Activated effector memory CD4-positive, alpha-beta T cell treated with anti-CD3 and anti-CD28 coated beads, Interleukin-2, amount 50 U/mL, for 16 hours (primary cell): ENCODE data around the gene CHST11.

Experiments used
- DNase-seq: peaks from one replicate; pipeline ENCODE4 v3.0.0-alpha.2; 2020

Gene CHST11

DNA sequence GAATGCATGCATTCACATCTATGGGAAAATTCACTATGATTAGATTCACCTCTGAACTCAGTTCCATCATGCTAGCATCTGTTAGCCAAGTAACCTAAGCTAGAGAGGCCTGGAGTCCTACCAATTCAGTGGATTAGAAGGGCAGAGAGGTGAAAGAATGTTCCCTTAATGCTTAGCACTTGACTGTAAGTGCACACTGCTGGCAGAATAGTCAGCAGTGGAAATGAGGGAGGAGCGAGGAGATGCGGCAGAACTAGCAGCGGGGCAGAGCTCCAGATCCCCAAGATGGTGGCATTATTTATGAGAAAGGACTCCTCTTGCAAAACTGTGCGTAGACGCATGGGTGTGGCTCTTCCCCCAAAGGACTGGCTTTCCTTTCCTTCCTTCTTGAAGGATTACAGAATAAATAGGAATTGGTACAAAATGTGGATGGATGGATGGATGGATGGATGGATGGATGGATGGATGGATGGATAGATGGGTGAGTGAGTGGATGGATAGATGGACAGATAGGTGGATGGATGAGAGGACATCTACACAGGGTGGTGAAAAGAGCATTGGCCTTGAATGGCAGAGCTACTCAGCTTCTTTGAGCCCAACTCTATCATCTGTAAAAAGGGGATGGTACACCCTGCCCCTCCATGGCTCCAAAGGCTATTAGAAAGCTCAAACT lies 227.2 kb downstream of the CHST11 start:
- no peak for DNase-seq

- no peak for DNase-seq
Observed at GRCh38 chr12:104684884-104685283, 228.1 kb downstream of the CHST11 start.

DNA sequence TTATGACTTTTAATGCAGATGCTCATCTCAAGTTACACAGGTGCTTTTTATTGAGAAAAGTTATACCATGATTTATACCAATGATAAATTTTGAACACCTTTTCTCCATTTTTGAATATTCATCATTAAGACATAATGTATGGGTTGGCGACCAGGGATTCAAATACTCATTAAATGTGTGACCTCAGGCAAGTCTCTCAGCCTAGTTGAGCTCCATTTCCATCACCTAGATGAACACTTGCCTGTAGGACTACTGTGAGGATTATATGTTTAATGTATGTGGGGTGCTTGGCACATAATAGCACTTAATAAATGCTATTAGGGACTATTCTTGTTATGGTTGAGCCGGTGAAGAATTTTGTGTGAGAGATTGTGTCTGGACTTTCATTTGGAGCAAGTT lies 228.6 kb downstream of the CHST11 start:
- DNase-seq: no peak

DNA sequence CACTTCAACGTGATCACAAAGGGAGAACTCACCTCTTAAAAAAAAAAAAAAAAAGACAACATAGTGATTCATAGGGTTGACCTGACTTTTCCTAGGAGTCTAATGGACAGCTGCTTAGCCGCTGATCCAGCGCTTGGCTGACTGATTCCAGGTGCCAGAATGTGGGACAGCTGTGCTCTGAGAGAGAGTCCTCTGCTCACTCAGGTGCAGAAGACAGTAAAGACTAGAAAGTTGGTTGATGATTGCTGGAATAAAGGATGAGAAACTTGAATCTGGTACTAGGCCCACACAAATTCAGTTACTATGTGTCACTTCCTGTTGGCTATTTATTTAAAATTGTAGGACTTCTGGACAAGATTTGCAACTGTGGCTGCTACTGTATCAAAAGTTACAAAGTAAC lies 229.4 kb downstream of the CHST11 start:
- no peak for DNase-seq

- no peak for DNase-seq
Observed at GRCh38 chr12:104687823-104688573, 231.2 kb downstream of the CHST11 start.

- DNase-seq: no peak
Observed at GRCh38 chr12:104689635-104690034, 232.9 kb downstream of the CHST11 start.

DNA sequence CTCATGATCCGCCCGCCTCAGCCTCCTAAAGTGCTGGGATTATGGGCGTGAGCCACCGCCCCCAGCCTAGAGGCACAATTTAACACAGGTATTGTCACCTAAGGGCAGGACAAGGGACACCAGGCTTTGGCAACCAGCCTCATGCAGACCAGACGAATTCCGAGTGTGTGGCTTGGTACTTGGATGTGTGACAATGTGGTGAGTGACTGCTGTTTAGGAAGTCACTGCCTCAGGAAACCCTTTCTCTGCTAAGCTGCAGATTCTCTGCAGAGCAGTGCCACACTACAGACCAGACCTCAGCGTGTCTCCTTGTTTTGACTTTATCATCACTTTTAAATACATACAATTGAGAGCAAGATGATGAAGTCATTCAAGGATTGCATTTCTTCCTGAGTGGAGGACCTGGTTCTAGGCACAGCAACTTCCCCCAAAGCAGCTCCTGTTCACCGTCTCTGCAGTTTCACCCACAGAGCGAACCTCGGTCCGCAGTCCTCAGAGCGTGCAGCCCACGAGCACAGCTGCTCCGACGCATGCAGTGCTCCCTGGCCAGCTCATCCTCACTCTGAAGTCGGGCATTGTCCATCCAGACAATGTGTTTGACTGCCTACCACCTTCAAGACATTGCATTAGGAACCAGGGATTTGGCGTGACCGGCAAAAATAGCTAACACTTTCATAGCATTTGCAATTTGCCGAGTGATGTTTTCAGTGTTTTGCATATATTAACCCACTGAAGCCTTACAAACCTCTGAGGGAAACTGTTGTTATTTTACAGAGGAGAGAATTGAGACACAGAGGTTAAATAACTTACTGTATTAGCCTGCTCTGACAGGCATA lies 235.2 kb downstream of the CHST11 start:
- no peak for DNase-seq

- DNase-seq: no peak
Observed at GRCh38 chr12:104692557-104693218, 235.9 kb downstream of the CHST11 start.

DNA sequence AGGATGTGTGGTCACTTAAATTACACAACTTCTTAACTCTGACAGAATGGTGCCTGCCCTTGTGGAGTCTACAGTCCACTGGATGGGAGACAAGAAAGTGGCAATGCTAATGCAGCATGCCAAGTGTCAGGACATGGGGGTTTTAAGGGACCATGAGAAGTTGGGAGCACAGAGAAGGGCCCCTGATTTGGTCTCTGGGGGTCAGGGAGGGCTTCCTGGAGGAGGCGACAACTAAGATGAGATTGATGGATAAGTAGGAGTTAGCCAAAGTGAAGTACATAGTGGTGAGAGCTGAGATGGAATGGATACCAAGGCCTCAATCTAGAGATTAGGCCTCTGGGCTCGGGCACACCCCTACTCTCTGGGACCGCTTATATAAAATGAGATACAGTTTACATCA lies 236.7 kb downstream of the CHST11 start:
- no peak for DNase-seq

GRCh38 chr12:104694161-104694560 lies 237.4 kb downstream of the CHST11 start:
- DNase-seq: peak; percentile 57

DNA sequence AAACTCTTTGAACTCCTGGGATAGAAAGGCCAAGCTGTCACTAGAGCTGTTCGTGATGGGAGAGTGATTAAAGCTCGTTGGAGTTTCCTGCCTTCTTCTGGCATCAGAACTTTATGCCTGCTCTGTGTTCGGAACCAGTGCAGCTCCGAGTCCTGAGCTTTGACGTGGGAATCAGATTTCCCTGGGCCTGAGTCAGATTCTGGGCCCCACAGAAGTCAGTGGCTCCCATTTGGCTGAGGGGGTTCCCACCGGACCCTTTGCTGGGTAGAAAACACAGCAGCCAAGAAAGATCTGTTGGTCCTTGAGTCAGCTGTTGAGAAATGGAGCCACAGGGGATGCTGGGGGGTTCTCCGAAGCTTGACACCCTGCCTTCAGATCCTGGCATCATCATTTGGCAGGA lies 238.0 kb downstream of the CHST11 start:
- DNase-seq: peak; percentile 58

DNA sequence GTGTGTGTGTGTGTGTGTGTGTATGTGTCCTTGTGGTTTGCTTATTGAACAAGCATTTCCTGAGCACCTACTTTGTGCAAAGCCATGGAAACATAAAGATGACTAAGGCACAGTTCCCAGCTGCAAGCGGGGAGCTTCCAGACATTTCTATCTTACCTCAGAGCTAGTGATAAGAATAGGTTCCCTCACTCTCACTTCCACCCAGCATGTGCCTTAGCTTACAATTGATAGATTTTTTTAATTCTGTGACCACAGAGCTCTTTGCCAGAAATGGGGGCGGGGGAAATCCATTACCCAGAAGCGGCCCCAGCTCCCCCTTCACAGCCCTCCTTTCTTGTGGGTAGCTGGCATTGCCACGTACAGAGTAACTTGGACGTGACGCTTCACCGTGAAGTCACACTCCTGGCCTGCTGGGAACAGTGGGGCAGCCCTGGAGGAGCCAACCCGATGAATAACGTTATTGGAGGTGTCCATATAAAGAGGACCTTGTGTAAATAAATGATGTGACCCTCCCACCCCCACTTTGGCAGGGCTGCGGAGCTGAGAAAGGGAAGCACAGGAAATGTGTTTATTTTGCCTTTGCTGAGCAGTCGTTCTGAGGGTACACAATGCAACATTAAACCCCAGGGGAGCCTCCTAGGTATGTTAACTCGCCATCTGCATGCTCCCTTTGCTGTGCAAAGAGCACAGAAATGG lies 238.9 kb downstream of the CHST11 start:
- peak; percentile 92 for DNase-seq

DNA sequence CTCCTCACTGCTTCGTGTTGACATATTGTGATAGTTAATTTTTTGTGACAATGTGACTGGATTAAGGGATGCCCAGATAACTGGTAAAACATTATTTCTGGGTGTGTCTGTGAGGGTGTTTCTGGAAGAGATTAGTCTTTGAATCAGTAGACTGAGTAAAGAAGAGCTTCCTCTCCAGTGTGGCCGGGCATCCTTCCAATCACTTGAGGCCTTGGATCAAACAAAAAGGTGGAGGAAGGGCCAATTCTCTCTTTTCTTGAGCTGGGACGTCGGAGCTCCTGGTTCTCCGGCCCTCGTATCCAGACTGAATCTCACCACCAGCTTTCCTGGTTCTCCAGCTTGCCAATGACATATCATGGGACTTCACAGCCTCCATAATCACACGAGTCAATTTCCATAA lies 240.4 kb downstream of the CHST11 start:
- no peak for DNase-seq

GRCh38 chr12:104698871-104699270 lies 242.1 kb downstream of the CHST11 start:
- no peak for DNase-seq

DNA sequence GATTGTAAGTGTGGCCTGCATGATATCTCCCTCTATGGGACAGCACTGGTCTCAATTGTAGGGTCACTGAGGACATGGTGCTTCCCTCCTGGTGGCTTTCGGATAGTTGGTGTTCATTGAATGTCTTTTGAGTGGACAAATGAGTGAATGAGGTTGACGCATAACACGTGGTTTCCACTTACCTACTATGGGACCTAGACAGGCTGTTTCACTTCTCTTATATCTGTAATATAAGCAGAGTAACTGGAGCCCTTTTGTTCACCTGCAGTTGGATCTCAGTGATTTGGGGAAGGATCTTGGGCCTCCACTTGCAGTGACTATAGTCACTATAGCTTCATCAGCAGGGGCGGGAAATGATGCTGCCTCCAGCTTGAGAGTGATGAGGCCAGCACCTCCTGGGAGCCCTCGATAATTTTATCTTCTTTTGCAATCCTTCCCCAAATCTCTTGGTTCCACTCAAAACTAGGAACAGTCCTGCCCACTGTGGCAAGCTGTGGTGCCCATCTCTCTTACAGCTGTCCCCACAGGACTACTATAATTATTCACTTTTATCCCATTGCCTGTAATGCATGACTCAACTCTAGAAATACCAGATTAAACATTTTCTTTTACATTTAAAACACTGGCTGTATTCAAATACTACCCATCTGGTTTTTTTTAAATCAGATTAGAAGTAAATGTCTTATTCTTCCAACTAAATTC lies 242.9 kb downstream of the CHST11 start:
- DNase-seq: peak; percentile 54

DNA sequence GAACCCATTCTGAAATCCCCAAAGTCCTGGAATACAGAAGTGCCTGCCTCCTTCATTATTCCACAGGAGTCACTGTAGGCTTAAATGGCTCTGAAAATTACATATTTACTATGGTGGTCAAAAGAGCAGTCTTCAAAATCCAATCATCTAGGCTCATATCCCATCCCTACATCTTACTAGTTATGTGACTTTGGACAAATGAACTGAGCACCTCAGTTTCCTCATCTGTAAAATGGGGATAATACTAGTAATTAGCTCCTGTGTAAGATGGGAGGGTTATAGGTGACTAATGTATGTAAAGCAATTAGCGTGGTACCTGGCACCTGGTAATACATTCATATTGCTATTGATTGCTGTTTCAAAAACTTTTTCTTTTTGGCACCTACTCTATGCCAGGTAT lies 243.6 kb downstream of the CHST11 start:
- no peak for DNase-seq

DNA sequence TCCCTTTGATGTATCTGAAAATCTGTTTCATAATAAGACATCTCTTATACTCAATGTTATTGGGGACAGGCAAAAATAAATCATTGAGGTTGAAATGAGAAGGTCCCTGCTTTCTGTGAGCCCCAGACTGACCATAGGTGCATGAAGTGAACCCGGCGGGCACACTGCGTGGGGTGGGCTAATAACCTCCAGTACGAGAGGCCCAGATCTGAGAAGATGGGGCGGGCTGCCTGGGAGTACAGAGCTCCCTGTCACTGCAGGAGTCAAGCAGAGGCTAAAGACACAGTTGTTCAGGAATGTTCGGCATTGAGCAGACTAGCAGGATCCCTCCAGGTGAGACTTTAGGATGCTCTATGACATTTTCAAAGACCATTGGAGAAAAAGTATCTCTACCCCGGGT lies 244.6 kb downstream of the CHST11 start:
- DNase-seq: no peak

DNA sequence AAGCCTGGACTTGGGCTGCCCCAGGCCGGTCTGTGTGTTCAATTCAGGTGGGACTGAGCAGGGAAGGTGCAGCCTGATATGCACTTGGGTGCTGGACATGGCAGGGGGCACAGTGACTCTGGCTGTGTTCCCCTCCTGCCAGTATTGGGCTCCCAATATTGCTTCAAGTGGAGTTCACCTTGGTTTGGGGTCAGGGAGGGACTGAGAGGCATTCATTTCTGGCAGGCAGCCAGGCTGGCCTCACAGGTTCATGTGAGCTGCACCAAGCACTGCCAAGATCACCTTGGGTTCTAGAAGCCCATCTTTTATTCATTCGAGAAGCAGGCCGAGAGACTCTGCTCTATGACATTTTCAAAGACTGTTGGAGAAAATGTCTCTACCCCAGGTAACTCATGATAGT lies 245.0 kb downstream of the CHST11 start:
- DNase-seq: peak; percentile 39

- DNase-seq: no peak
Observed at GRCh38 chr12:104702565-104703139, 245.9 kb downstream of the CHST11 start.

- DNase-seq: no peak
Observed at GRCh38 chr12:104703372-104703771, 246.6 kb downstream of the CHST11 start.

GRCh38 chr12:104704224-104704779 lies 247.6 kb downstream of the CHST11 start:
- DNase-seq: no peak
